ENCODE results near the gene TRAPPC8. TPM values are rescaled to one million over a fixed set of nuclear protein-coding genes. Genes with fewer than 3 reads are reported as not detected.
A peak's percentile ranks its signal among the peaks of the same experiment; 100 is the strongest.

Gene TRAPPC8
- total and polyA plus RNA-seq, 2 of the 13 experiments (the other 11 are each of a cell fraction or from before 2014, with no cell fraction given) = 34.6 to 50.8 TPM

GRCh38 chr18:31942999-31943877 is at the start of gene TRAPPC8 (continued):
- TF ChIP-seq HNRNPL (IDR thresholded peaks at IDR 0.05; ENCODE audit: low read depth, low read length) (no peak), FOXK2 (IDR thresholded peaks at IDR 0.05) (no peak), NFATC3 (CRISPR knock-in tag; IDR thresholded peaks at IDR 0.05) (no peak), MXI1 (IDR thresholded peaks at IDR 0.05; ENCODE audit: borderline replicate concordance, low read depth, low read length) (peak; percentile 45; the same call in 1 of the 3 replicates), POLR2A (IDR thresholded peaks at IDR 0.05; ENCODE audit: insufficient read depth in 1 of 2, low read depth in 2 of 2, low read length in 2 of 2) (peak; percentile 91 to 96), KDM5B (CRISPR knock-in tag; IDR thresholded peaks at IDR 0.05; ENCODE audit: borderline replicate concordance) (peak; percentile 70; the same call in 1 of the 2 replicates), SAP130 (CRISPR knock-in tag; IDR thresholded peaks at IDR 0.05; ENCODE audit: low read depth) (peak; percentile 88), ZNF607 (CRISPR knock-in tag; IDR thresholded peaks at IDR 0.05; ENCODE audit: borderline replicate concordance) (peak; percentile 81; the same call in 1 of the 2 replicates), ELK4 (CRISPR knock-in tag; IDR thresholded peaks at IDR 0.05; ENCODE audit: borderline replicate concordance) (no peak), POGK (CRISPR knock-in tag; conservative IDR thresholded peaks at IDR 0.05) (peak; percentile 37; the same call in 1 of the 2 replicates), ZNF879 (CRISPR knock-in tag; IDR thresholded peaks at IDR 0.05) (peak; percentile 27; the same call in 1 of the 2 replicates), ZNF816 (CRISPR knock-in tag; IDR thresholded peaks at IDR 0.05; ENCODE audit: borderline replicate concordance) (no peak), SNAI1 (CRISPR knock-in tag; IDR thresholded peaks at IDR 0.05; ENCODE audit: borderline replicate concordance) (peak; percentile 74; the same call in 1 of the 2 replicates), FOXK1 (CRISPR knock-in tag; IDR thresholded peaks at IDR 0.05; ENCODE audit: borderline replicate concordance, low read depth) (peak; percentile 73; the same call in 1 of the 2 replicates), JUN (CRISPR knock-in tag; IDR thresholded peaks at IDR 0.05) (no peak), ZNF589 (CRISPR knock-in tag; conservative IDR thresholded peaks at IDR 0.05) (peak; percentile 24; the same call in 1 of the 2 replicates), TBP (CRISPR knock-in tag; IDR thresholded peaks at IDR 0.05) (no peak), ZNF770 (CRISPR knock-in tag; IDR thresholded peaks at IDR 0.05) (peak; percentile 94), PBX3 (CRISPR knock-in tag; IDR thresholded peaks at IDR 0.05; ENCODE audit: borderline replicate concordance) (no peak), ZNF501 (CRISPR knock-in tag; IDR thresholded peaks at IDR 0.05) (0 out of 2 replicates have a peak, but pooled peaks have one; percentile 48), FOXJ3 (CRISPR knock-in tag; IDR thresholded peaks at IDR 0.05; ENCODE audit: borderline replicate concordance) (peak; percentile 65; the same call in 1 of the 2 replicates), HMG20B (CRISPR knock-in tag; conservative IDR thresholded peaks at IDR 0.05) (no peak), TAF1 (CRISPR knock-in tag; IDR thresholded peaks at IDR 0.05) (peak; percentile 78), TARDBP (CRISPR knock-in tag; IDR thresholded peaks at IDR 0.05) (peak; percentile 85)
